ENCODE results near the gene GJA1. TPM values are rescaled to one million over a fixed set of nuclear protein-coding genes. Genes with fewer than 3 reads are reported as not detected.

The GJA1 gene
- polyA plus RNA-seq, 1 donor from 2014 or later: 3.5 TPM

DNA sequence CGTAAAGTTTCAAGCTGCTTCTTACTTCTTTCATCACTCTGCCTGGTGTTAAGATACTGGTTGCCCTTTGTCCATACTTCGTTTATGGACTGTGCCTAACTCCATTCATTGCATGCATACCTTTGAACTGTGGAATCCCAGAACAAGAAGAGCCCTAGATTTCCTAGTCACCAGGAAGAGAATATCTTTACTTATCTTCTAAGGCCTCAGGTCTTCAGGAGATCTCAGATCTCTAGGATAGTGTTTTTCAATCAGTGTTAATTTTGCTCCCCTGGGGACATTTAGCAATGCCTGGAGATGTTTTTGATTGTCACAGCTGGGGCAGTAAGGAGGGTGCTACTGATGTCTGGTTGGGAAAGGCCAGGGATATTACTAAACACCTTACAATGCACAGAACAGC lies 35.5 kb upstream of the GJA1 start:
- no peak overlapping the region for H3K4me2 ChIP-seq (ENCODE audit: low read length)
- H3F3A ChIP-seq (ENCODE audit: insufficient read depth, low read length, poor library complexity, severe bottlenecking): no peaks in the 10 kb centered on the region
- H3K79me2 ChIP-seq (replicated peaks; ENCODE audit: insufficient read depth, low read length): no peaks in the 10 kb centered on the region
- no peaks in the 10 kb centered on the region for H3K27me3 ChIP-seq (ENCODE audit: insufficient read depth, low read depth, low read length)
- no peaks in the 10 kb centered on the region for H3K9me2 ChIP-seq (ENCODE audit: insufficient read depth, low read length)
- H3K9ac ChIP-seq (ENCODE audit: low read length): no peak overlapping the region
- H3K27ac ChIP-seq (ENCODE audit: low read length): no peak overlapping the region
- H3K9me3 ChIP-seq (ENCODE audit: low read length): no peaks in the 10 kb centered on the region
- H3K4me3 ChIP-seq (ENCODE audit: low read length): no peak overlapping the region
- no peak for TF ChIP-seq EP300 (conservative IDR thresholded peaks at IDR 0.05; ENCODE audit: poor library complexity, severe bottlenecking)
- TF ChIP-seq POLR2AphosphoS5 (IDR thresholded peaks at IDR 0.05): no peak
- TF ChIP-seq REST (IDR thresholded peaks at IDR 0.05; ENCODE audit: borderline replicate concordance): no peak
- no peak for TF ChIP-seq EZH2 (IDR thresholded peaks at IDR 0.05; ENCODE audit: borderline replicate concordance, insufficient read depth, low read length, poor library complexity, severe bottlenecking)
- TF ChIP-seq MXI1 (conservative IDR thresholded peaks at IDR 0.05; ENCODE audit: poor library complexity, severe bottlenecking): no peak
- no peak for TF ChIP-seq TAF1 (IDR thresholded peaks at IDR 0.05; ENCODE audit: low read depth)
- no peak for TF ChIP-seq RAD21 (conservative IDR thresholded peaks at IDR 0.05)
- no peak for TF ChIP-seq CTCF (IDR thresholded peaks at IDR 0.05; ENCODE audit: poor library complexity, severe bottlenecking)
- TF ChIP-seq SMC3 (conservative IDR thresholded peaks at IDR 0.05; ENCODE audit: poor library complexity): no peak
- no peaks in the 10 kb centered on the region for H3K36me3 ChIP-seq (ENCODE audit: insufficient read depth, low read length)
- H4K20me1 ChIP-seq (ENCODE audit: insufficient read depth): no peaks in the 10 kb centered on the region
- H2AFZ ChIP-seq (ENCODE audit: low read depth, low read length): no peak overlapping the region

- no peaks in the 10 kb centered on the region for H3K79me2 ChIP-seq (replicated peaks; ENCODE audit: insufficient read depth, low read length)
- no peaks in the 10 kb centered on the region for H3K9me3 ChIP-seq (ENCODE audit: low read length)
- H3K4me2 ChIP-seq (ENCODE audit: low read length): no peak overlapping the region
- no peaks in the 10 kb centered on the region for H3K9me2 ChIP-seq (ENCODE audit: insufficient read depth, low read length)
- TF ChIP-seq RAD21 (conservative IDR thresholded peaks at IDR 0.05) (no peak), EZH2 (IDR thresholded peaks at IDR 0.05; ENCODE audit: borderline replicate concordance, insufficient read depth, low read length, poor library complexity, severe bottlenecking) (no peak), SMC3 (conservative IDR thresholded peaks at IDR 0.05; ENCODE audit: poor library complexity) (no peak), MXI1 (conservative IDR thresholded peaks at IDR 0.05; ENCODE audit: poor library complexity, severe bottlenecking) (no peak), EP300 (conservative IDR thresholded peaks at IDR 0.05; ENCODE audit: poor library complexity, severe bottlenecking) (peak; percentile 75), CTCF (IDR thresholded peaks at IDR 0.05; ENCODE audit: poor library complexity, severe bottlenecking) (no peak), TAF1 (IDR thresholded peaks at IDR 0.05; ENCODE audit: low read depth) (no peak), REST (IDR thresholded peaks at IDR 0.05; ENCODE audit: borderline replicate concordance) (no peak), POLR2AphosphoS5 (IDR thresholded peaks at IDR 0.05) (no peak)
- no peak overlapping the region for H3K27ac ChIP-seq (ENCODE audit: low read length)
- H3K36me3 ChIP-seq (ENCODE audit: insufficient read depth, low read length): no peaks in the 10 kb centered on the region
- H3F3A ChIP-seq (ENCODE audit: insufficient read depth, low read length, poor library complexity, severe bottlenecking): no peaks in the 10 kb centered on the region
- no peaks in the 10 kb centered on the region for H3K27me3 ChIP-seq (ENCODE audit: insufficient read depth, low read depth, low read length)
- H2AFZ ChIP-seq (ENCODE audit: low read depth, low read length): no peak overlapping the region
- H4K20me1 ChIP-seq (ENCODE audit: insufficient read depth): no peaks in the 10 kb centered on the region
- H3K9ac ChIP-seq (ENCODE audit: low read length): no peak overlapping the region
- no peak overlapping the region for H3K4me3 ChIP-seq (ENCODE audit: low read length)
These were observed 31.5 kb upstream of the GJA1 start for GRCh38 chr6:121403964-121404363.
